ENCODE data around the gene PPP1R12C. TPM values are rescaled to one million over a fixed set of nuclear protein-coding genes. Genes with fewer than 3 reads are reported as not detected.

Gene PPP1R12C
- 100 to 1,000 TPM; 125 to 222 (median 168) TPM for total RNA-seq
- polyA plus RNA-seq = 100 to 1,000 TPM in 1 of 3 donors, 10 to 100 TPM in 2; 53.6 to 139 (median 58.9) TPM

- peaks cover 0 to 55% (median 47%) of the 10 kb centered on the region in 4 donors for H3K4me1 ChIP-seq
- H3K36me3 ChIP-seq = peaks cover 0 to 6% (median 3%) of the 10 kb centered on the region in 4 donors
- intact Hi-C loops (cut with DNase I) = loop anchor here (5.0 to 10.0 kb wide), 4 partner anchors 538 to 1250 kb away; partner anchors contain the start of genes LENG9, MYADM, TSEN34 and U2AF2
Measured at GRCh38 chr19:55116859-55117662, at the start of gene PPP1R12C. TSS of gene PPP1R12C (minus strand) at chr19:55117637. CDS start at chr19:55117543, 94 bp downstream.

GRCh38 chr19:55166530-55167268 is 49.3 kb upstream of the PPP1R12C start, which contains the start of gene DNAAF3:
TSS of gene DNAAF3 (minus strand) at chr19:55166613. CDS start at chr19:55166413, 200 bp downstream.
- Histone ChIP-seq H3K36me3 (no peaks in the 10 kb centered on the region), H3K9me3 (no peaks in the 10 kb centered on the region), H3K4me1 (peaks cover 0 to 14% (median 9%) of the 10 kb centered on the region in 4 donors), H3K27me3 (peaks cover 39 to 97% (median 92%) of the 10 kb centered on the region in 3 donors), H3K27ac (peak within 1 kb of the TSS in 1 of 4 donors; percentile 19), H3K4me3 (peak within 1 kb of the TSS; percentile 2 to 45 (median 26))
- TF ChIP-seq EP300 (IDR thresholded peaks at IDR 0.05) = no peak
- no peak for TF ChIP-seq POLR2A (IDR thresholded peaks at IDR 0.05)
- no peak for TF ChIP-seq CTCF (IDR thresholded peaks at IDR 0.05)
- no peak for TF ChIP-seq POLR2AphosphoS5 (IDR thresholded peaks at IDR 0.05)
- DNase-seq = peak; percentile 94
- WGBS, 2 donors = 1 to 2% methylated on average over 33 of the region's 33 CpGs
- intact Hi-C loops (cut with DNase I) = no loop called here

More at GRCh38 chr19:55116859-55117662, at the start of gene PPP1R12C:
- TF ChIP-seq EP300 (IDR thresholded peaks at IDR 0.05) (no peak), POLR2AphosphoS5 (IDR thresholded peaks at IDR 0.05) (peak in 1 of 4 donors; percentile 63)
- peak within 1 kb of the TSS; percentile 76 to 96 (median 86) for H3K4me3 ChIP-seq
- H3K27me3 ChIP-seq = no peaks in the 10 kb centered on the region
- no peak for DNase-seq
- no peaks in the 10 kb centered on the region for H3K9me3 ChIP-seq
- H3K27ac ChIP-seq = peak within 1 kb of the TSS; percentile 95 to 99 (median 98)
- 0 to 1% methylated on average over 97 of the region's 97 CpGs for WGBS, 2 donors

- Histone ChIP-seq H3K27me3 (peaks cover 45 to 97% (median 94%) of the 10 kb centered on the region in 3 donors), H3K4me1 (peaks cover 0 to 14% (median 9%) of the 10 kb centered on the region in 4 donors), H3K27ac (peak overlapping the region in 1 of 4 donors; percentile 19), H3K9me3 (no peaks in the 10 kb centered on the region), H3K4me3 (peak overlapping the region; percentile 2 to 45 (median 26)), H3K36me3 (no peaks in the 10 kb centered on the region)
- intact Hi-C loops (cut with DNase I) = no loop called here
- DNase-seq = peak; percentile 74
- TF ChIP-seq POLR2A (IDR thresholded peaks at IDR 0.05) = no peak
- no peak for TF ChIP-seq POLR2AphosphoS5 (IDR thresholded peaks at IDR 0.05)
- peak in 1 of 4 experiments; percentile 7 for TF ChIP-seq CTCF (IDR thresholded peaks at IDR 0.05)
- 2% methylated on average over 34 of the region's 34 CpGs for WGBS, 2 donors
Measured at GRCh38 chr19:55165952-55166529, 48.6 kb upstream of the PPP1R12C start.

- Histone ChIP-seq H3K4me1 (peaks cover 0 to 12% (median 10%) of the 10 kb centered on the region in 4 donors), H3K4me3 (no peak overlapping the region), H3K36me3 (no peaks in the 10 kb centered on the region), H3K9me3 (no peaks in the 10 kb centered on the region), H3K27me3 (peaks cover 39 to 97% (median 90%) of the 10 kb centered on the region in 3 donors), H3K27ac (no peak overlapping the region)
- no peak for DNase-seq
- no peak for TF ChIP-seq EP300 (IDR thresholded peaks at IDR 0.05)
- TF ChIP-seq POLR2AphosphoS5 (IDR thresholded peaks at IDR 0.05) = no peak
- TF ChIP-seq POLR2A (IDR thresholded peaks at IDR 0.05) = no peak
- TF ChIP-seq CTCF (IDR thresholded peaks at IDR 0.05) = no peak
- intact Hi-C loops (cut with DNase I) = no loop called here
- 26 to 29% methylated on average over 61 of the region's 61 CpGs for WGBS, 2 donors
Measured at GRCh38 chr19:55161571-55162322, 44.3 kb upstream of the PPP1R12C start.
